Activated CD4-positive, alpha-beta T cell treated with anti-CD3 and anti-CD28 coated beads for 48 hours (primary cell): Measurements from ENCODE around the gene FBH1.
"Not testable (repeated sequence)": the region's sequence is repeated elsewhere in the genome, so short reads cannot be mapped to it uniquely, and the experiment has no call there.

Experiments used
- DNase-seq: peaks from one replicate; pipeline ENCODE4 v3.0.0-alpha.2; 2020

FBH1 gene

GRCh38 chr10:5904227-5904626 is 14.2 kb downstream of the FBH1 start:
- no peak for DNase-seq

- no peak for DNase-seq
These were observed 15.9 kb downstream of the FBH1 start for GRCh38 chr10:5905854-5906507.

GRCh38 chr10:5906651-5907050 is 16.6 kb downstream of the FBH1 start:
- no peak for DNase-seq

GRCh38 chr10:5908676-5909075 is 18.6 kb downstream of the FBH1 start:
- DNase-seq, result not testable (repeated sequence)

- DNase-seq, result no peak
These were observed 20.5 kb downstream of the FBH1 start for GRCh38 chr10:5910323-5911100.

GRCh38 chr10:5911670-5912069 is 21.6 kb downstream of the FBH1 start:
- DNase-seq, result no peak

GRCh38 chr10:5913736-5914135 is 23.7 kb downstream of the FBH1 start:
- no peak for DNase-seq

- DNase-seq, result no peak
These were observed 25.4 kb downstream of the FBH1 start for GRCh38 chr10:5915451-5915850.

- no peak for DNase-seq
These were observed 27.3 kb downstream of the FBH1 start for GRCh38 chr10:5917305-5917704.

- DNase-seq, result no peak
These were observed 28.7 kb downstream of the FBH1 start for GRCh38 chr10:5918763-5919162.

- DNase-seq, result no peak
These were observed 29.5 kb downstream of the FBH1 start for GRCh38 chr10:5919568-5919967.

GRCh38 chr10:5921746-5922145 is 31.7 kb downstream of the FBH1 start:
- DNase-seq, result no peak

- DNase-seq, result no peak
These were observed 34.8 kb downstream of the FBH1 start for GRCh38 chr10:5924889-5925288.

- no peak for DNase-seq
These were observed 37.3 kb downstream of the FBH1 start for GRCh38 chr10:5927306-5927705.

- DNase-seq, result no peak
These were observed 39.4 kb downstream of the FBH1 start for GRCh38 chr10:5929442-5929841.

- no peak for DNase-seq
These were observed 40.2 kb downstream of the FBH1 start for GRCh38 chr10:5930272-5930671.

- no peak for DNase-seq
These were observed 42.3 kb downstream of the FBH1 start for GRCh38 chr10:5932345-5932744.

GRCh38 chr10:5933909-5934546 is 44.0 kb downstream of the FBH1 start:
- no peak for DNase-seq

- no peak for DNase-seq
These were observed 45.6 kb downstream of the FBH1 start for GRCh38 chr10:5935628-5936027.

GRCh38 chr10:5937016-5937415 is 47.0 kb downstream of the FBH1 start:
- no peak for DNase-seq

GRCh38 chr10:5938291-5938690 is 48.2 kb downstream of the FBH1 start:
- DNase-seq, result no peak

GRCh38 chr10:5940807-5941218 is 50.8 kb downstream of the FBH1 start:
- DNase-seq, result no peak

- DNase-seq, result no peak
These were observed 51.5 kb downstream of the FBH1 start for GRCh38 chr10:5941579-5941978.

- no peak for DNase-seq
These were observed 52.0 kb downstream of the FBH1 start for GRCh38 chr10:5942001-5942400.
